Suprapubic skin (tissue), 4 donors: ENCODE data around the gene UBE2S. TPM values are rescaled to one million over a fixed set of nuclear protein-coding genes. Genes with fewer than 3 reads are reported as not detected.

ENCODE experiments used
- DNase-seq, 2 donors: peaks; one replicate each; pipeline ENCODE4 v3.0.0-alpha.2; 2019; ENCODE audit warnings: low spot score in 2 of 2
- H3K27ac ChIP-seq: fragments of 200-600 bp; sonication (generic); one replicate; pipeline ENCODE4 v1.5.1; 2019
- H3K27me3 ChIP-seq: fragments of 200-600 bp; sonication (generic); one replicate; pipeline ENCODE4 v1.5.1; 2019
- H3K36me3 ChIP-seq: fragments of 200-600 bp; sonication (generic); one replicate; pipeline ENCODE4 v1.5.1; 2019
- H3K4me1 ChIP-seq: fragments of 200-600 bp; sonication (generic); one replicate; pipeline ENCODE4 v1.5.1; 2019
- H3K4me3 ChIP-seq: fragments of 200-600 bp; sonication (generic); one replicate; pipeline ENCODE4 v1.5.1; 2019; ENCODE audit warnings: mild to moderate bottlenecking
- H3K9me3 ChIP-seq: fragments of 200-600 bp; sonication (generic); one replicate; pipeline ENCODE4 v1.5.1; 2019
- EP300 ChIP-seq: sonication (generic); formaldehyde crosslinking; IDR thresholded peaks from one replicate; pipeline ENCODE4 v1.6.1; 2017; ENCODE audit warnings: antibody characterized with exemption
- POLR2A ChIP-seq, 2 donors: fragments of 450-650 bp; IDR thresholded peaks; one replicate each; pipeline ENCODE4 v1.6.1; 2017; ENCODE audit warnings: antibody characterized with exemption in 2 of 2, mild to moderate bottlenecking in 2 of 2, moderate library complexity in 2 of 2
- POLR2AphosphoS5 ChIP-seq, 3 donors: sonication (generic); formaldehyde crosslinking; IDR thresholded peaks; one replicate each; pipeline ENCODE4 v1.6.1; 2017; ENCODE audit warnings: antibody characterized with exemption in 3 of 3
- WGBS: methylation state at CpG from one replicate; pipeline ENCODE4 v1.1.5; 2018; 5-methylcytosine and 5-hydroxymethylcytosine counted together
- total RNA-seq, 4 donors: library from RNA; depleted of rRNA; stranded (reverse); fragments of >200 nt; gene quantifications; one replicate each; pipeline ENCODE4 v1.1.0, GENCODE V29; 2016
- TF ChIP-seq, protein P1 (sequence below), 2 donors: fragments of 200-600 bp in 1 of 2; fragments of 450-650 bp in 1 of 2; sonication (generic) in 1 of 2; IDR thresholded peaks; one replicate each; pipeline ENCODE4 v1.5.1; 2016 to 2019; ENCODE audit warnings: antibody characterized with exemption in 2 of 2, mild to moderate bottlenecking in 1 of 2, moderate library complexity in 1 of 2

The UBE2S gene
- total RNA-seq, 4 donors from 2014 or later = 7.4 to 17.0 (median 12.2) TPM

DNA sequence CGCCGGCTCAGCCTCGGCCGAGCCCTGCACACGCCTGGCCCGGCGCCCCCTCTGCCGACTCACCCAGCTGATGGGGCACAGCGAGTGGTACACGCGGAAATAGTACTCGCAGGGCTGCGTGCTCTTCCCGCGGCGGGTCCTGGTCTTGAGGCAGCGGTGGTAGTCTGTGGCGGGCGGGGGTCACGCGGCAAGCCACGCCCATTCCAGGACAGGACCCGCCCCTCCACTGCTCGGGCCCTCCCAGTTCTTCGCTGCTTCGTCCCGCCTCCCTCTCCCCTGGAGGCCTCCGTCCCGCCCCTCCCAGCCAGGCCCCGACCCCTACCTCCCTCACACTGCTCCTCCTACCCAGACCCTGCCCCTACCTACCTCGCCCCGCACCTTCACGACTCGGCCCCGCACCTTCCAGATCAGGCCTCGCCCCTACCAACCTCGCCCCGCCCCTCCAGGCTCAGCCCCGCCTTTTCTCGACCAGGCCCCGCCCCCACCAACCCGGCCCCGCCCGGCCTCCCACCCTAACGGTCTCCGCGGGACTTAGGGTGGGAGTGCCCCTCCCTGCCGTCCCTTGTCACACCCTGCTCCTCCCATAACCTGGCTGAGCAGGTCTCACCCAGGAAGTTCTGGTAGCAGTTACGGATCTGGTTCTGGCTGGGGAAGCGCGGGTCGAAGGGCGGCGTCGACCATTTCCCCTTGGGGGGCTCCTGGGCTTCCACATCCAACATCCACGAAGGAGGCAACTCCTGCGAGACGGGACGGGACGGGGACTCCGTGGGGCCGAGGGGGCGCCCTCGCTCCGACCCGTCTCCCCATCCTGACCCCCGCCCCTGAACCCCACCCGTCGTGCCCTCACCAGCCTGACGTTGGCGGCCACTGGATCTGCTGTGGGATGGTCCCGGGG, 53.5 kb downstream of the UBE2S start:
- Histone ChIP-seq H3K27ac (no peak overlapping the region), H3K9me3 (no peaks in the 10 kb centered on the region), H3K36me3 (no peaks in the 10 kb centered on the region), H3K4me3 (peak overlapping the region; percentile 46), H3K27me3 (peaks cover 49% of the 10 kb centered on the region), H3K4me1 (peaks cover 25% of the 10 kb centered on the region)
- peak in 1 of 2 donors; percentile 70 for DNase-seq
- WGBS = 1% methylated on average over 14 of the region's 72 CpGs
- TF ChIP-seq POLR2A (IDR thresholded peaks at IDR 0.05) = no peak
- TF ChIP-seq EP300 = no peak
- TF ChIP-seq, protein P1, sequence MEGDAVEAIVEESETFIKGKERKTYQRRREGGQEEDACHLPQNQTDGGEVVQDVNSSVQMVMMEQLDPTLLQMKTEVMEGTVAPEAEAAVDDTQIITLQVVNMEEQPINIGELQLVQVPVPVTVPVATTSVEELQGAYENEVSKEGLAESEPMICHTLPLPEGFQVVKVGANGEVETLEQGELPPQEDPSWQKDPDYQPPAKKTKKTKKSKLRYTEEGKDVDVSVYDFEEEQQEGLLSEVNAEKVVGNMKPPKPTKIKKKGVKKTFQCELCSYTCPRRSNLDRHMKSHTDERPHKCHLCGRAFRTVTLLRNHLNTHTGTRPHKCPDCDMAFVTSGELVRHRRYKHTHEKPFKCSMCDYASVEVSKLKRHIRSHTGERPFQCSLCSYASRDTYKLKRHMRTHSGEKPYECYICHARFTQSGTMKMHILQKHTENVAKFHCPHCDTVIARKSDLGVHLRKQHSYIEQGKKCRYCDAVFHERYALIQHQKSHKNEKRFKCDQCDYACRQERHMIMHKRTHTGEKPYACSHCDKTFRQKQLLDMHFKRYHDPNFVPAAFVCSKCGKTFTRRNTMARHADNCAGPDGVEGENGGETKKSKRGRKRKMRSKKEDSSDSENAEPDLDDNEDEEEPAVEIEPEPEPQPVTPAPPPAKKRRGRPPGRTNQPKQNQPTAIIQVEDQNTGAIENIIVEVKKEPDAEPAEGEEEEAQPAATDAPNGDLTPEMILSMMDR (IDR thresholded peaks at IDR 0.05) = no peak
- TF ChIP-seq POLR2AphosphoS5 (IDR thresholded peaks at IDR 0.05) = no peak

DNA sequence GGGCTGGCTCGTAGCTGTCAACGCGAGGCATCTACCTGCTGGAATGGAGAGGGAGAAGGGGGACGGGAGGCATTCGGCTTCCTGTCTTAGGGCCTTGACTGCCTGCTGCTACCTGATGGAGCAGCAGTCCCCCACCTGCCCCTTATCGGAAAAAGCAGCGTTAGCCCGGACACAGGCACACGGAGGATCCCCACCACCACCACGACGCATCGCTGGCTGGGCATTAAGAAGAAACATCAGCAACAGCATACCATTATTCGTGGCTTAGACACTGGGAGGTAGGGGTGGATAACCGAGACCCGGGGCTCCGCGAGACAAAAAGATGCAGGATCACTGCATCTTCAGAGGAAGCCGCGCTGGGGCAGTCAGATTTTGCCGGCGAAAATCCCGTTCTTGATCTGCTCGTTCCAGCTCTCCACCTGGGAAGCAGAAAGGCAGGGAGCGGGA, 54.2 kb downstream of the UBE2S start:
- 27% methylated on average over 15 of the region's 24 CpGs for WGBS
- TF ChIP-seq EP300 (no peak), POLR2A (IDR thresholded peaks at IDR 0.05) (no peak), POLR2AphosphoS5 (IDR thresholded peaks at IDR 0.05) (no peak)
- TF ChIP-seq, protein P1 (IDR thresholded peaks at IDR 0.05) = no peak
- Histone ChIP-seq H3K27ac (no peak overlapping the region), H3K9me3 (no peaks in the 10 kb centered on the region), H3K4me1 (peaks cover 25% of the 10 kb centered on the region), H3K27me3 (peaks cover 49% of the 10 kb centered on the region), H3K4me3 (peak overlapping the region; percentile 46), H3K36me3 (no peaks in the 10 kb centered on the region)
- DNase-seq = no peak

DNA sequence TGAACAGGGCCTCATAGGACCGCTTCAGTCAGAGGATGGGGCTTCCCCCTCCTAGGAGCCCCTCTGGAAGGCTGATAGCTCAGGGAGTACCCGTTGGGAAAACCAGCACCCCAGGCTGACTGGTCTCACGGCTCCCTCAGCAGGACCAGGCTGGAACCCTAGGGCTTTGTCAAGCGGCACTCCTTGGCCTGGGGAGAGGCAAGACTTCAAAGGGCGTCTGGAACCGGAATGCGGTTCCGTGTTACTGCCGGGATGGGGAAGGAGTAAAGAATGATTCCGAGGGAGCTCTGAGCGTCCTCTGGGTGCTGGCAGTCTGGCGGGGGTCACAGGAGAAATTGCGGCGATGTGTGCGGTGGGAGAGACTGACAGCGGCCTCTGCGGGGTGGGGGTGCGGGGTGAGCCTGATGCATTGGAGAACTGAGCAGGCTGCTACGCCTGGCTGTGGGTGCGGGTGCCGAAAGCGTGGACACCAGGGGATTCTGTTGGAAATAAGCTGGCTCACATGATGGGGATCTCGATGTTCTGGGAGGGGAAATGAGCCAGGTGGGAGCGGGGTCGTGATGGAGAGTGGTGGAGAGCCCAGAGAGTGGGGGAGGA, 54.9 kb downstream of the UBE2S start:
- TF ChIP-seq POLR2A (IDR thresholded peaks at IDR 0.05) (no peak), EP300 (no peak), POLR2AphosphoS5 (IDR thresholded peaks at IDR 0.05) (no peak)
- TF ChIP-seq, protein P1 (IDR thresholded peaks at IDR 0.05) = no peak
- 71% methylated on average over 22 of the region's 25 CpGs for WGBS
- Histone ChIP-seq H3K4me1 (peaks cover 25% of the 10 kb centered on the region), H3K9me3 (no peaks in the 10 kb centered on the region), H3K27ac (no peak overlapping the region), H3K27me3 (peaks cover 49% of the 10 kb centered on the region), H3K4me3 (no peak overlapping the region), H3K36me3 (no peaks in the 10 kb centered on the region)
- DNase-seq = no peak

DNA sequence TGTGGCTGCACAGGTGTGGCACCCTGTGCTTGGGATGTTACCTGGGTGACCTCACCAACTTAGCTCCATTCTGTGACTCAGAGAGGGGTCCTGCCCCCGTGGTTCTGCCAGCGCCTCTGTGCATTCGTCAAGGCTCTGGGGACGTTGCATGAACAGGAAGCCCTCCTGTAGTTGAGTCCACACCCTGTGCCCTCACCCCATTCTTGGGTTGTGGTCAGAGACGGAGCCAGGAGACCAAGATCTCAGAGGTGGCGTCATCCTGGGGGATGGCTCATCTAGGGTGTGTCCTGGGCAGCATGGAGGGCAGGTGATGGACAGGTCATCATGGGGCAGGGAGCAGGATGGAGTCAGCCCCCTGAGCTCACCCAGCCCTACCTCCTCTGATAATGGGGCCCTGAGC, 55.5 kb downstream of the UBE2S start:
- 77% methylated on average over 2 of the region's 6 CpGs for WGBS
- H3K27me3 ChIP-seq = peaks cover 48% of the 10 kb centered on the region
- TF ChIP-seq POLR2A (IDR thresholded peaks at IDR 0.05) = no peak
- TF ChIP-seq EP300 = no peak
- TF ChIP-seq, protein P1 (IDR thresholded peaks at IDR 0.05) = no peak
- TF ChIP-seq POLR2AphosphoS5 (IDR thresholded peaks at IDR 0.05) = no peak
- no peak overlapping the region for H3K4me3 ChIP-seq
- peaks cover 25% of the 10 kb centered on the region for H3K4me1 ChIP-seq
- no peak for DNase-seq
- H3K36me3 ChIP-seq = peaks cover 5% of the 10 kb centered on the region
- no peaks in the 10 kb centered on the region for H3K9me3 ChIP-seq
- no peak overlapping the region for H3K27ac ChIP-seq
